GM11168 (cell line): Measurements from ENCODE around the gene PLEKHA8.

ENCODE experiments used
- in situ Hi-C: fragments of 300-500 bp; cut with MboI; formaldehyde crosslinking; loops from one replicate; pipeline ENCODE4 v1.12.0; 2022; ENCODE audit warnings: low sequenced_read_pairs; ENCODE audit not compliant: unreplicated experiment

PLEKHA8 gene, protein sequence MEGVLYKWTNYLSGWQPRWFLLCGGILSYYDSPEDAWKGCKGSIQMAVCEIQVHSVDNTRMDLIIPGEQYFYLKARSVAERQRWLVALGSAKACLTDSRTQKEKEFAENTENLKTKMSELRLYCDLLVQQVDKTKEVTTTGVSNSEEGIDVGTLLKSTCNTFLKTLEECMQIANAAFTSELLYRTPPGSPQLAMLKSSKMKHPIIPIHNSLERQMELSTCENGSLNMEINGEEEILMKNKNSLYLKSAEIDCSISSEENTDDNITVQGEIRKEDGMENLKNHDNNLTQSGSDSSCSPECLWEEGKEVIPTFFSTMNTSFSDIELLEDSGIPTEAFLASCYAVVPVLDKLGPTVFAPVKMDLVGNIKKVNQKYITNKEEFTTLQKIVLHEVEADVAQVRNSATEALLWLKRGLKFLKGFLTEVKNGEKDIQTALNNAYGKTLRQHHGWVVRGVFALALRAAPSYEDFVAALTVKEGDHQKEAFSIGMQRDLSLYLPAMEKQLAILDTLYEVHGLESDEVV

DNA sequence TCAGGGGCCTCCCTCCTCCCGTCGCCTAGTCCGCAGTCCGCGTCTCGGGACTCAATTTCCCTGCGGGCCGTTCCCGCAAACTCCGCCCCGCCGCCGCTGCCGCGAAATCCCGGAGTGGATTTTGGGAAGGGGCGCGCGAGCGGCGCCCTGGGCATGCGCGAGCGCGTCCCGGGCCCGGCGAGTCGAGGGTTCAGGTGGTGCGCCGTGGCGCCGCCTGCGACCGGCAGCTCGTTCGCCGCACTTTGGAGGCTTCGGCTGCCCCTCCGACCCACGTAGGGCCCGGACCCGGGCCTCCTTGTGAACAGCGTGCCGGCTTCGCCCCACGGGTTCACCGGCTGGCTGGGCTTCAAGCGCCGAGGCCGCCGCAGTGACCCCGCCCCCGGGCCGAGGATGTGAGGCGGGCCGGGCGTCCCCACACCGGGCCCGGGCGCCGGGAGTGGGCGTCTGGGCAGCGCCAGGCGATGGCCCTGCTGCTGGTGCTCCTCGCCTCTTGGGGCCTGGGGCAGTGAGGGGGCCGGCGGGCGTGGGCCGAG, at the start of gene PLEKHA8:
Gene PLEKHA8, plus strand, starts transcription at position 197 of the 533 bp plus-strand sequence. CDS start 351 bp downstream, outside the sequence.
- in situ Hi-C loops: no loop called here

DNA sequence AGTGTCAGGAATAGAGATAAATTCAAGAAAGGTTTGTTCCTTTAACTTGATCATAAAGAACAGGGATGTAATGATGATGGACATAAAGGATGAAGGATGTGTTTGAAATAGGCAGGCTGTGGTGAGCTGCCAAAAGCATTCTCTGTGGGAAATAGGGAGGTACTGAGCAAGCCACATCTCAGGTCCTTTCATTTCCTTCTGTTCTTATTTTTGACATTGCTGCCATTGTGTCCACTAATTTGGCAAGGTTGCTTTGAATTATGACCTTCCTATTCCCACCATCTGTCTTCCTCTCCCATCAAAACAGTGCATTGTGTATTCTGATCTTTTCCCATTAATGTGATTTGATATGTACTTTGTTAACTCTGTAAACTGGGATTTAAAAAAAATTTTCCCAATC, 48.1 kb upstream of the PLEKHA8 start:
- in situ Hi-C loops: no loop called here

DNA sequence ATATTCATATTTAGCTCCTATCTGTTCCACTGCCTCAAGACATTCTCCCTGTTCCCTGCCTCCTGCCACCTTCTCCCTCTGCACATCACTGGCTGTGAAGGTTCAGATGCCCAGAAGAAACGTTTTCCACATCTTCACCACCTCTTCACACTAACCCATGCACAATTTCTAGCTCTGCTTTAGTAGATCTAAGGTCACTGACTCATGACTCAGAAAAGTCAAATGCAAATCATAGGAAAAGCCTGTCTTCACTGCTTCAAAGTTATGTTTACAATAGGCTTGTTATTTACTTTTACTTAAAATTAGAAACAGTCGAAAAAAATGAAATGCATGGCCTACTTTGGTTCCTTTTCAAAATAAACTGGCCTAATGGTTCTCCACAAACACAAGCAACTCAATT, 41.1 kb upstream of the PLEKHA8 start:
- in situ Hi-C loops: no loop called here

DNA sequence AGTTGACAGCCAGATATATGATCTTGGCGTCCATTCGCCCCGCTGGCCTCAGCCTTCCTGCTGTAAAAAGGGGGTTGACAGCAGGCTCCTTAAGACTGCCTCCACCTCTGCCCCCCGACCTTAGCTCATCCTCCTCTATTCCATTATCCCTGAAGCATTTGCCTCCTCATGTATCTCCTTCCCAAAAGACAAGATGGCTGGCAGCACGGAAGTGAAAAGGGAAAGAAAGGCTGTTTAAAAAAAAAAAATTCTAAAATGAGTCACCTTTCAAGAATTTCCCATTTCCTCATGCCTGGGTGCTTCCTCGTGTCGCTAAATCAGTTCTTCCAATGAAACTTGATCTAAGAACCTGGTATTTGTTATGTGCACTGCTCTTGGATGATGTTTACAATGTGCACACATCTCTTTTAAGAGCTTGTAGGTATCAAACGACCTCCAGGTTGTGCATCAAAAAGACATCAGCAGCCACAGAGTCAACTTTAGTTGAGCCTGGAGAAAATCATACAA, 40.3 kb upstream of the PLEKHA8 start:
- in situ Hi-C loops: no loop called here

DNA sequence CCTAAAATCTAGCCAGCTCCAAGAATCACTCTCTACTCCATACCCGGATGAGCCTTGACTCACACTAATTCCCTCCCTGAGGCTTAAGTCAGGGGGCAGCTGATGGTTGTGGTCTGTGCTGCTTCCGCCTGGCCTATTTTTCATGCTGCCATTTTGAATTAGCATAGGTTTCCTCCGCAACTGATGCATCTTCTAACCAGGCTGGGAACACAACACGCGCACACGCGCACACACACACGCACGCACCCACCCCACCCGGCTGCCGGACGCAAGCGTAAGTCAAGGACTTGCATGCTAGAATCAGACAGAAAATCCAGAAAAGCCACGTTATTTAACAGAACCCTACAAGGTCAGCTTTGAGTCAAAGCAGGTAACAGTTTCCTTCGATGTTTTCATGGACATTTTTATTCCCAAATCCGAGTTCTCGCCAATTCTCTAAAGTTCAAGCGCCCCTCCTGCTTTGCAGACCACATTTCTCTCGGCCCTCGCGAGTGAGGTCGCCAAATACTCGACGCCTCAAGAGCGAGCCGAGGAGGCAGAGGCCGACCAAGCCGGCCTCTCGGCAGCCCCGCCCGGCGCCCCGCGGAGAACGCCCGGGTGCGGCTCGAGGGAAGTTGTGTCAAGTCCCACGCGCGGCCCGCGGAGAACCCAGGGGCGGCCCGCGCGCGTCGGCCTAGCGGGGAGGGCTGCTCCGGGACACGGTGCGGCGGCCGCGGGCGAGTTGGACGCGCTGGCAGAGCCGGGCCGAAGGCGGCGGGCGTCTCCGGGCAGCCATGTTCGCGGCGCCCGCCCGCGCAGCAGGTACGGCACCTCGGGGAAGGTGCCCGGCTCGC, 39.6 kb upstream of the PLEKHA8 start:
- in situ Hi-C loops: no loop called here

DNA sequence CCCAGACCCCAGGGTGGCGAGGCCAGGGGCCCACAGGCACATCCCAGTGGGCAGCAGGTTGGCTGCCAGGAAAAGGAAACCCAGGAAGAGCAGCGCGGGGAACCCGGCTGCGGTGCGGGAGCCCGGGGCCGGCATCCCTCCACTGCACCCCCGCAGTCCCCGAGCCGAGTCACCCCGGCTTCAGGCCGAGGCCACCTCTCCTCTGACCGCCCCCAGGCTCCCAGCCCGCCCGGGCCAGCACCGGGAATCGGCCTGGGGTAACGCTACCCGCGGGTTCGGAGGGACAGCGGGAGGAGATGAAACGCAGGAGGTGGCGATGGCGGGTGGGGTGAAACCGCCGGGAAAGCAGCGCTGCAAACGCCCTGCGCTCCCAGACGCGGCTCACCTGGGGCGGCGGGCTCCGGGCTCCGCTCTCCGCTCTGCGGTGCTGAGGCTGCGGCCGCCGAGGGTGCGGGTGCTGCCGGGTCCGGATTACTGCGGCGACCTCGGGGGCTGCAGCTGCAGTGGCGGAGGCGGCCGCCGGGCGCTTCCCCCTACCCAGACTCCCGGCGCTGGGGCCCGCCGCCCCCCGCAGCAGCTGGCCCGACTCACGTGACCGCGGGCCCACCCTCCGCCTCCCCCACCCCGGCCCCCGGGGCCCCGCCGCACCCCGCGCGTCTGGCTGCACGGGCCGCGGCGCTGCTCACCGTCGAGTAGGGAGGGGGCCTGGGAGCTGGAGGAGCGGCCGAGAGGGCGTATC, 38.8 kb upstream of the PLEKHA8 start, which contains the start of gene SCRN1:
Gene SCRN1, minus strand, starts transcription at position 545 of the 739 bp plus-strand sequence. CDS start 20,734 bp downstream, outside the sequence.
- in situ Hi-C loops: no loop called here

DNA sequence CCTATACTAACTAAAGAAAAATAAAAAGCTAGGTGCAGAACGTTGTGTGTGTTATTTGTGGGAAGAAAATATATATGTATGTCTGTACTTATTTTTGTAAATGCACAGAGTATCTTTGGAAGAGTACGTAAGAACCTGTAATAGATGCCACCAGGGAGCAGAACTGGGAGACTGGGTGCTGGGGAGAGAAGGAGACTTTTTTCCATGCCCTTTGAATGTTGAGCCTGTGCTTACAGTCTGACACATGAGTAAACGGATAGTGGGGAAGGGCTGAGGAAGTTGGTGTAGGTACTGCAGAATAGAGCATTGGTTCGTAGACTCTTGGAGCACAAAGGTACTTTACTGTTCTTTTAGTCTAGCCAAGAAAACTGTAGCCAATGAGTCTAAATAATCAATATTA, 37.3 kb upstream of the PLEKHA8 start:
- in situ Hi-C loops: no loop called here

DNA sequence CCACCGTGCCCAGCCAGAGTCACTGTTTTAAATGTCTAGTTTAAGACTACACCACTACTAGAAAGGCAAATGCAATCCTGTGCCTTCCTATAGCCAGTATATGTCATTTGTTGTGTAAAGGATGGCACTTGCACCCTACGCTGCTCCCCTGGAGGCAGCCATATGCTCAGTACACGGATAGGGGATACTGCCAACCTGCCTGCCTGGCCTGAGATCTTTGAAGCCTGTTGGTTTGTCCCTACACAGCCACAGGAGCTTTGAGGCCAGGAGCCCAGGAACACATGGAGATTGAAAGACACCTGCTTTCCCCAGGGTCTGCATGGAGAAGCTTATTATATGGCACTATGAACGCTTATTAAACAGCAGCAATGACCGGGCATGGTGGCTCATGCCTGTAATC, 36.3 kb upstream of the PLEKHA8 start:
- in situ Hi-C loops: no loop called here

DNA sequence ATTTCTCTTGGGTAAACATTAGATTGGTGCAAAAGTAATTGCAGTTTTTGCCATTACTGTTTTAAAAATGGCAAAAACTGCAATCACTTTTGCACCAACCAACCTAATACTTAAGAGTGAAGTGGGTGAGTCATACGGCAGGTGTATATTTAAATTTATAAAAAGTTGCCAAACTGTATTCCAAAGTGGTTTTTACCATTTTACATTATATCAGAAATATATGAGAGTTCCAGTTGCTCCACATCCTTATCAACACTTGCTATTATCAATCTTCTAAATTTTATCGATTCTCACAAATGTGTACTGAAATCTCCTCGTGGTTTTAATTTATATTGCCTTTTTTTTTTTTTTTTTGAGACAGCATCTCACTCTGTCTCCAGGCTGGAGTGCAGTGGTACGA, 35.1 kb upstream of the PLEKHA8 start:
- in situ Hi-C loops: no loop called here

DNA sequence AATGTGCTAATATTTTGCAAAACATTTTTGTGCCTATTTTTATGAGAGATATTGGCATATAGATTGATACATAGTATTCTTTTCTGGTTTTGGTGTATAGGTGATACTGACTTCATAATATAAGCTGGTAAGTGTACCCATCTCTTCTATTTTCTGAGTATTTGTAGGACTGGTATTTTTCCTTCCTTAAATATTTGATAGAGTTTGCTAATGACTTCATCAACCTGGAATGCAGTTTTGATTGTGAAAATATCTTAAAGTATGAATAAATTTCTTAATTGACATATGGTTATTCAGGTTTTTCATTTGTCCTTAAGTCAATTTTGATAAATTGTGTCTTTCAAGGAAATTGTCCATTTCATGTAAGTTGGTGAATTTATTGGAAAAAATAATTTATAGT, 32.6 kb upstream of the PLEKHA8 start:
- in situ Hi-C loops: no loop called here

DNA sequence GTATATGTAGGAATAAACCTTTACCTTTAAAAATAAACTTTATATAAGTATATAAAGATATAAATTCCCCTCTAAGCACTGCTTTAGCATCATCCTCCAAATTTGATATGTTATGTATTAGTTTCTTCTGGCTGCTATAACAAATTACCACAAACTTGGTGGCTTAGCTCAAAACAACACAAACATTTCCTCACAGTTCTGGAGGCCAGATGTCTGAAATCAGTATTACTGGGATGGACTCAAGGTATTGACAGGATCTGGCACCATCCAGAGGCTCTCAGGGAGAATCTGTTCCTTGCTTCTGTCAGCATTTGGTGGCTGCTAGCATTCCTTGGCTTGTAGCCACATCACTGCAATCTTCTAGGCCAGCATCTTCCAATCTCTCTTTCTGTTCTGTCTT, 31.9 kb upstream of the PLEKHA8 start:
- in situ Hi-C loops: no loop called here

DNA sequence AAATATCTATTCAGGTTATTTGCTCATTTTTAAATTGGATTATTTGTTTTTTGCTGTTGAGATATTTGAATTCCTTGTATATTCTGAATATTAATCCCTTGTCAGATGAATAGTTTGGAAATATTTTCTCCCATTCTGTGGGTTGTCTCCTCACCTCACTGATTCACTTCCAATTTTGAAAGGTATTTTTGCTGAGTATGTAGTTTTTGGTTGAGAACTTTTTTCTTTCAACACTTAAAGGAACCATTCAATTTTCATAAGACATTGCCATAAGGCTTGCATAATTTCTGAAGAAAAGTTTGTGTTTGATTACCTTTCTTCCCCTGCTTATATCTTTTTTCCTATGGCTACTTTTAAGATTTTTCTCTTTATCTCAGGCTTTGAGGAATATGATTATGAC, 29.7 kb upstream of the PLEKHA8 start:
- in situ Hi-C loops: no loop called here

DNA sequence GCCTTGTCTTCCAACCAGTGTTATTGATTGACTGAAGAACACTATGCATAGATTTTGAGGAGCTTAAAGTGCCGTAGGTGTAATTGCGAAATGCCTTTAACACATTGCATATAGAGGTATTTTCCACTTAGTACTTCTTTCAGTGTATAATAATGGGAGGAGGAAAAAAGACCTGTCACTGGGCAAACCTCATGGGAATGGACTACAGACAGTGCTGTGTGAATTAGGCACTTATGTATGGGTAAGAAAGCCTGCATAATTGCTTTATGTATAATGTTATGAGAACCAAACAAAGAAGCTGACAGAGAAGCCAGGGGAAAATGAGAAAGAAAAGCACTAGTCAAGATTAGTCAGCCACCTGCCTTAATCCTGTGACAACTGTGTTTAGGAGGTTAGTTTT, 26.2 kb upstream of the PLEKHA8 start:
- in situ Hi-C loops: no loop called here

DNA sequence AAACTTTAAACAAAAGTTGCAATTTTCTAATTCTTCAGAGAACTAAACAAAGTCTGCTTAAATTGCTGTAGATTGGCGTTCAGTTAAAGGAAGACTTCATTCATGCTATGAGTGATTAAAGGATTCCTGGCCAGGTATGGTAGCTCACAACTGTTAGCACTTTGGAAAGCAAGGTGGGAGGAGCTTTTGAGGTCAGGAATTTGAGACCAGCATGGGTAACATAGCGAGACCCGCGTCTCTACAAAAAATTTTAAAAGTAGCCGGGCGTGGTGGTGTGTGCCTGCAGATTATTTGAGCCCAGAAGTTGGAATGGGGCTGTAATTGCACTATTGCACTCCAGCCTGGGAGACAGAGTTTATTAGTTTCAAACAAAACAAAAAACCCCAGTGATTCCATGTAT, 25.1 kb upstream of the PLEKHA8 start:
- in situ Hi-C loops: no loop called here

DNA sequence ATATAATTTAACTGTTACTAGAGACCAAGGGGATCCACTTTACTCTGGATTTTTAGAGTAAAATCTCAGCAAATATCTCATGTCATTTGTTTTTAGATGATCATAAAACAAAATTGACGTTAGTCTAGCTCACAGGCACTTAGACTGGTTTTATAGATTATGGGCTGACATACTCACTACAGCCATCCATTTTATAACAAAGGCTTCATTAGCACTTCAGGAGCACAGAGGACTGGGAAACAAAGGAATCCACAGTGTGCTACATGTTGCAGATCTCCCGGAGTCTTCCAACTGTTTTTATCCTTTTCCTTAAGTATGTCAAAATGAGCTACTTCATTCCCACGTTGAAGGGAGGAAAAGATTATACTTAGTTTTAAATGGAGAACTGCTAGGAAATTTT, 22.7 kb upstream of the PLEKHA8 start:
- in situ Hi-C loops: no loop called here

DNA sequence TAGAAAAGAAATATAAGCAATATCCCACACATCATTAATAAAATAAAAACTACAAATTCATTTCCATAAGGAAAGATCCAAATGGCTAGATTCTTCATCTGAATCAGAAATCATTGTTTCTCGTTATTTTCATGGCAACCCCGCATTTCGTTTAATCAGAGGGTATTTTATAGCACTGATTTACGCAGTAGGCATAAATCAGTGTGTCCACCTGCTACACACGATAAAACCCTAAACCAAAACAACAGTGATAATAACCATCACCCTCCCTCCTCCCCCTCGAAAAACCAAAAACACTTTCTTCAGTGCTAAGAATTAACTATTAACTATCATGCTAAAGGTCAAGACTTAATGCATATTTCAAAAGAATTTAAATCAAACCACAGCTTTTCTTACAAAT, 18.2 kb upstream of the PLEKHA8 start:
- in situ Hi-C loops: no loop called here

DNA sequence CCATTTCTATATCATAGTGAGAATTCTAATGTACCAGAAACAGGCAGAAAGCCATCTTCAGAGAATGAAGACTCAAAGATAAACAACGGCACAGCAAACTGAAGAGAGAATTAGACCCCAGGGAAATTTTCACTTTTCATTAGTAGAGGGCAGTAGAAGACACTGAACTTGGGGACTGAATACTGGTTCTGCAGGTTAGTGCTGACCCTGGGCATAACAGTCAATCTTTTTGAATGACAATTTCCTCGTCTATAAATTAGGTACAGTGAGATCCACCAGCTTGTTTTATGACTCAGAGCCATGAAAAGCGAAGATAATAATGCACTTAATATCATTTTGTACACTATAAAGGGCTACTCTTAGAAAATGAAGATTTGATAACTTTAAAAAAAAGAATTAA, 15.5 kb upstream of the PLEKHA8 start:
- in situ Hi-C loops: no loop called here

DNA sequence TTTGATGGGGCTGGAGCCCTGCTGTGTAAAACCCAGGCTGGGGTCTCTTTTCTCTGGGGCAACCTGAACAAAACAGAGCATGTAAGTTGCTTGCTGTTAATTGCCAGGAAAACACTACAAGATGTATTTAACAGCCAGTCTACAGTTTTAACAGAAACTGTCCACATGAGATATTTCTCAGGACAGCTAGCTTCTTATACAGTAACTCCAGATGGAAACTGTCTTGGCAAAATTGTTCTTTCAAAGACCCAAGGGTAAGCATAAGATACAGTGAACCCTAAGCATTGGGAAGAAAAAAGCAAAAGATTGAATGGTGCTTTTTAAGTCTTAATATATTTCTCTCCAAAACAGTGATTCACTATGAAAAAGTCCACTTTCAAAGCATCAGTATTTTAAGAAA, 9.8 kb upstream of the PLEKHA8 start:
- in situ Hi-C loops: no loop called here

DNA sequence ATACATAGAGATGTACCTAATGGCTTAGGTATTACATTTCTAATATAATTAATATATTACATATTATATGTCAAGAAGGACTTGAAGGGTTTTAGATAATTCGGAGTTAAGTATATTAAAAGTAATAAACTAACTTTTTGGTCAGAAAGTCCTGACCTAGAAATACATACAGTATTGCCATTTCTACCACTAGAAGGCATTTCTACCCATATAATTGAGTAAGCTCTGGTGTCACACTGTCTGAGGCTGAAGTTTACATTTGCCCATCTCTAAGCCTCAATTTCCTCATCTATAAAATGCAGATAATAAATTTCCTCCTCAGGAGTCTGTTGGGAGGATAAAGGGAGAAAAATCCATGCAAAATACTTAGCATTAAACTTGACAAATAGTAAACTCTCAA, 8.8 kb upstream of the PLEKHA8 start:
- in situ Hi-C loops: no loop called here

DNA sequence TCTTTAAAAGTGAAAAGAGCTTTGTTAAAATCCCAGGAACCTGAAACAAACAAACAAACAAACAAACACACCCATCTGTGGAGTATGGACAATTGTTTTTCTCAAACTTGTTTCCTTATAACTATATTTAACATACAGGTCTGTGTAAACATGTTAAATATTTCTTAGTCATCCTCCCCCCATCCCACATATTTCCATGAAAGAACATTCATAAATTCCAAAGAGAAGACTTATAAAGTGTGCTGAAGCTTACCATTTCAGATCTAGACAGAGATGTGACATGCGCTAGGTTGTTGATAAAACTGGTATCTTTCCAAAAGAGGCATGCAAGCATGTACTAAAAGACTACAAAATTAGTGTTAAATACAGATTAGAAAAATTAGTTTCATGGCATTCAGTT, 8.3 kb upstream of the PLEKHA8 start:
- in situ Hi-C loops: no loop called here
